ENCODE results near the gene KIF13A. TPM values are rescaled to one million over a fixed set of nuclear protein-coding genes. Genes with fewer than 3 reads are reported as not detected.
"Not testable (repeated sequence)": the region's sequence is repeated elsewhere in the genome, so short reads cannot be mapped to it uniquely, and the experiment has no call there.

Gene KIF13A
- total RNA-seq, 1 donor from 2014 or later = 34.4 TPM

DNA sequence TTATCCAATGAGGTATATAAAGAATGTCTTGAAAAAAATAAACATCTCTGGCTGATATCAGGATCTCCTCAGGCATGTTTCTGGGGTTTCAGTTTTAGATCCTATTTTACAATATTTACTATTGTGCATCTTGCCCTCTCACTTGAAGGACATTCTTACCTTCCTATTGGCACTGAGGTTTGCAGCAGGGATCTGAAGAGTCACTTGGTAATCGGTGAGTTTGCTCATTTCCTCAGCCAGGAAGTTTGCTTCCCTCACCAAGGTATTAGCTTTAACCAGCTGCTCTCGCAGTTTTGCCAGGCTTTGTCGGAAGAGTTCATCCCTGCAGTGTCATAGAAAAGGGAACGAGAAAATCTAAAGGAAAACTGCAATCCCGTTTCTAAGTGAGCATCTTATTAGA lies 178.8 kb downstream of the KIF13A start:
- Mint-ChIP-seq H3K27me3 (ENCODE audit: low read depth) (no peaks in the 10 kb centered on the region), H3K27ac (ENCODE audit: unreplicated experiment) (no peak overlapping the region), H3K4me1 (no peaks in the 10 kb centered on the region), H3K36me3 (ENCODE audit: low read depth) (peaks cover 36% of the 10 kb centered on the region), H3K4me3 (no peak overlapping the region), H3K9me3 (no peaks in the 10 kb centered on the region)
- TF ChIP-seq, protein P1, sequence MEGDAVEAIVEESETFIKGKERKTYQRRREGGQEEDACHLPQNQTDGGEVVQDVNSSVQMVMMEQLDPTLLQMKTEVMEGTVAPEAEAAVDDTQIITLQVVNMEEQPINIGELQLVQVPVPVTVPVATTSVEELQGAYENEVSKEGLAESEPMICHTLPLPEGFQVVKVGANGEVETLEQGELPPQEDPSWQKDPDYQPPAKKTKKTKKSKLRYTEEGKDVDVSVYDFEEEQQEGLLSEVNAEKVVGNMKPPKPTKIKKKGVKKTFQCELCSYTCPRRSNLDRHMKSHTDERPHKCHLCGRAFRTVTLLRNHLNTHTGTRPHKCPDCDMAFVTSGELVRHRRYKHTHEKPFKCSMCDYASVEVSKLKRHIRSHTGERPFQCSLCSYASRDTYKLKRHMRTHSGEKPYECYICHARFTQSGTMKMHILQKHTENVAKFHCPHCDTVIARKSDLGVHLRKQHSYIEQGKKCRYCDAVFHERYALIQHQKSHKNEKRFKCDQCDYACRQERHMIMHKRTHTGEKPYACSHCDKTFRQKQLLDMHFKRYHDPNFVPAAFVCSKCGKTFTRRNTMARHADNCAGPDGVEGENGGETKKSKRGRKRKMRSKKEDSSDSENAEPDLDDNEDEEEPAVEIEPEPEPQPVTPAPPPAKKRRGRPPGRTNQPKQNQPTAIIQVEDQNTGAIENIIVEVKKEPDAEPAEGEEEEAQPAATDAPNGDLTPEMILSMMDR (conservative IDR thresholded peaks at IDR 0.05) = no peak
- DNase-seq (ENCODE audit: low read depth, low spot score) = no peak

DNA sequence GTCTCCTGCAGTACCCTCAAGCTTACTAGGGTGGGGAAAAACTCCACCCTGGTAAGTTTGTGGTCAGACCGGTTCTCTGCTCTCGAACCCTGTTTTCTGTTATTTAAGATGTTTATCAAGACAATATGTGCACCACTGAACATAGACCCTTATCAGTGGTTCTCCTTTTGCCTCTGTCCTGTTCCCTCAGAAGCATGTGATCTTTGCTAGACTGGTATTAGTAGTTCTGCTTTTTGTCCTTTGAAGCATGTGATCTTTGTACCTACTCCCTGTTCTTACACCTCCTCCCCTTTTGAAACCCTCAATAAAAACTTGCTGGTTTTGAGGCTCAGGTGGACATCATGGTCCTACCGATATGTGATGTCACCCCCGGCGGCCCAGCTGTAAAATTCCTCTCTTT lies 180.0 kb downstream of the KIF13A start:
- not testable (repeated sequence) for H3K9me3 Mint-ChIP-seq; H3K27ac Mint-ChIP-seq (ENCODE audit: unreplicated experiment); H3K27me3 Mint-ChIP-seq (ENCODE audit: low read depth); H3K4me3 Mint-ChIP-seq; H3K4me1 Mint-ChIP-seq; DNase-seq (ENCODE audit: low read depth, low spot score)
- peaks cover 30% of the 10 kb centered on the region for H3K36me3 Mint-ChIP-seq (ENCODE audit: low read depth)

DNA sequence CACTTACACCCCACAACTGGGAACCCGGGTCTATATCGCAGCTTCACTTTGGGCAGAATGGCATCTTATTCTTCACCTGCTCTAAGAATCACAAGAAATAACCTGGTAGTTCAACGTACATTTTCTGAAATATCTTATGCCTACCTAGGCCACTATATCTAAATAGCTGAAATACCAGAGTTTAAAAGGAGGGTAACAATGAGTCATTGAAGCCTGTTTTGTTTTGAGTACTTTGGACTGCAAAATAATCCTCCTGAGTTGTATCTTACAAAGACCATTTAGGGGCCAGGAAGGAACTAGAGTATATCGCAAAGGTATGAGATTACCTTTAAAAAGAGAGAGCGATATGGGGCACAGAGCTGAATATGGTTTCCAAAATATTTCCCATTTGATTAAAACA lies 184.0 kb downstream of the KIF13A start:
- Mint-ChIP-seq H3K9me3 (no peaks in the 10 kb centered on the region), H3K27ac (ENCODE audit: unreplicated experiment) (no peak overlapping the region), H3K4me1 (no peaks in the 10 kb centered on the region), H3K4me3 (no peak overlapping the region), H3K36me3 (ENCODE audit: low read depth) (peaks cover 33% of the 10 kb centered on the region), H3K27me3 (ENCODE audit: low read depth) (no peaks in the 10 kb centered on the region)
- TF ChIP-seq, protein P1 (conservative IDR thresholded peaks at IDR 0.05) = no peak
- DNase-seq (ENCODE audit: low read depth, low spot score) = no peak

DNA sequence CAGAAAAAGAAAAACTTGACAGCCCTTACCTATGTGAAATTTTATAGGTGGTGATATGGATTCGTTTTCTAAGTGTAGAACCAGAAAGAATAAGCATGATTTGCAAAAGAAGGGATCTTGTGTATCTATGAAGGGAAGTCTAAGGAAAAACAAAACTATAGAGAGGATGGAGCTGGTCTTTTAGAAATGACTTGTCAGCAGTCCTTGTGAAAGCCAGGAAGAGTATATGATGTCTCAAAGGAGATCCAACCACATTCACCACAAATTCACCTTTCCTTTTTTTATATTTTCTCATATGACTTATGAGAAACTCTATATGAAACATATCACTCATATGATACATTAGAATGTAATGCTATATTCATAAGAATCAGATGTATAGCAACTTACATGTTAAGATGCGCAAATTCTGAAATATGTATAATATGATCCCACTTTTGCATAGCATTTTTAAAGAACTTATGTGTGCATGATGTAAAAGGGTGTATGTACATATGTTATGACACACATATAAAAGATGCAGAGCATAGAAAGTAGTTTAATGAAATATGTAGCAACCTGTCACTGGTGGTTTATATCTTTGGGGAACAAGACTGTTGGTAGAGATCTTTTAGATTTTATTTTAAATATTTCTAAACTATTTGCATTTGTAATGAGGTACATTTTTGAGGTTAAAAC lies 188.8 kb downstream of the KIF13A start:
- H3K36me3 Mint-ChIP-seq (ENCODE audit: low read depth) = peaks cover 17% of the 10 kb centered on the region
- no peaks in the 10 kb centered on the region for H3K27me3 Mint-ChIP-seq (ENCODE audit: low read depth)
- no peak for DNase-seq (ENCODE audit: low read depth, low spot score)
- H3K4me1 Mint-ChIP-seq = no peaks in the 10 kb centered on the region
- no peak overlapping the region for H3K27ac Mint-ChIP-seq (ENCODE audit: unreplicated experiment)
- TF ChIP-seq, protein P1 (conservative IDR thresholded peaks at IDR 0.05) = no peak
- no peak overlapping the region for H3K4me3 Mint-ChIP-seq
- H3K9me3 Mint-ChIP-seq = no peaks in the 10 kb centered on the region

DNA sequence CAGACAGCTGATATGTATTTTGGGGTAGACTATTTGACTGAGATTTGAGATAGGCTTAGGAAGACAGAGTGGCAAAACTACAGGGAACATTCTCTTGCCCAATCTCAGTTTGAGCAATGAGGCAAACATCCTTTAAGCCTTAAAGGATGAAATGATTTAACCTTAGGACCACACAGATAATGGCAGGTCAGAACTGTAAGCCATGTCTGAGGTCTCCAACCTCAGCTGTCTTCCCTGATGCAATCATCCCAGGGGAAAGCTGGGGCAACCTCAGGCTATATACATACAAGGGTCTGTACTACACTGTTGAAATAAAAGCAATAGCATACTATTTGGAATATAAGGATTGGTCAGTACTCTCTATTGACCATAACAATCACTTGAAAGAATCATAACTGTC lies 196.9 kb downstream of the KIF13A start:
- TF ChIP-seq, protein P1 (conservative IDR thresholded peaks at IDR 0.05) = no peak
- H3K9me3 Mint-ChIP-seq = no peaks in the 10 kb centered on the region
- no peak overlapping the region for H3K4me3 Mint-ChIP-seq
- no peaks in the 10 kb centered on the region for H3K4me1 Mint-ChIP-seq
- DNase-seq (ENCODE audit: low read depth, low spot score) = no peak
- H3K27ac Mint-ChIP-seq (ENCODE audit: unreplicated experiment) = no peak overlapping the region
- H3K36me3 Mint-ChIP-seq (ENCODE audit: low read depth) = no peaks in the 10 kb centered on the region
- no peaks in the 10 kb centered on the region for H3K27me3 Mint-ChIP-seq (ENCODE audit: low read depth)

DNA sequence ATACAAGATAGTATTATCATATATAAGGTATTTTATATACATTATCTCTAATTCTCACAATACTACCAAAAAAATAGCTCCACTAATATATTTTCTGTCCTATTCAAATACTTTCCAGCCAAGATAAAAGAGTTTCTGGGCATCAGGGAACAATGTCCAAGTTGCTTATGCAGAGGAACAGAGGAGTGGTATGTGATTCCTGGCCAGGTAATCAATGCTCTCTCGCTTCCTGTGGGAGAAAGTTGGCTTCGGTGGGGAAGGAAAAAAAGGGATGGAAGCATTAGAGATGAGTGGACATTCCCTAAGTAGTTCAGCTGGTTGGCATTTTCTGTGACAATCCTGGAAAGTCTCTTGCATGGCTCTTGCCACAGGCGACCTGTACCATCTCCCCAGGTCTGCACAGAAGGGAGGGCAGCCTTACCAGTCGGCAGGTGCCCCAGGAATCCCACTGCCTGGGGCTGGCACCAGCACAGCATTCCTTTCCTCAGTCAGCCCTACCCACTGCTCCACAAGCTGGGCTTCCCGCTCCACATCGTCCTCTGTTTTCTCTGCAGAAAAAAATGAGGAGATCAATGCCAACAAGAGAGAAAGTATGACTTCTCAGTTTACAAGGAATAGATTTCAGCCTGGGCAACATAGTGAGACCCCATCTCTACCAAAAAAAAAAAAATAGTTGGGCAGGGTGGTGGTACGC lies 202.2 kb downstream of the KIF13A start:
- no peak for DNase-seq (ENCODE audit: low read depth, low spot score)
- no peaks in the 10 kb centered on the region for H3K9me3 Mint-ChIP-seq
- TF ChIP-seq, protein P1 (conservative IDR thresholded peaks at IDR 0.05) = no peak
- no peaks in the 10 kb centered on the region for H3K27me3 Mint-ChIP-seq (ENCODE audit: low read depth)
- peaks cover 6% of the 10 kb centered on the region for H3K36me3 Mint-ChIP-seq (ENCODE audit: low read depth)
- no peak overlapping the region for H3K27ac Mint-ChIP-seq (ENCODE audit: unreplicated experiment)
- peaks cover 5% of the 10 kb centered on the region for H3K4me1 Mint-ChIP-seq
- H3K4me3 Mint-ChIP-seq = no peak overlapping the region

Measured in neural crest cell (in vitro differentiated cells).